Activated naive CD8-positive, alpha-beta T cell treated with anti-CD3 and anti-CD28 coated beads, Interleukin-2, amount 50 U/mL, for 16 hours (primary cell): ENCODE results near the gene GLRX.
A peak's percentile ranks its signal among the peaks of the same experiment; 100 is the strongest.
"Not testable (repeated sequence)": the region's sequence is repeated elsewhere in the genome, so short reads cannot be mapped to it uniquely, and the experiment has no call there.

Experiments used
- DNase-seq: peaks from one replicate; pipeline ENCODE4 v3.0.0-alpha.2; 2020; ENCODE audit warnings: low read depth, low spot score

GLRX gene

DNA sequence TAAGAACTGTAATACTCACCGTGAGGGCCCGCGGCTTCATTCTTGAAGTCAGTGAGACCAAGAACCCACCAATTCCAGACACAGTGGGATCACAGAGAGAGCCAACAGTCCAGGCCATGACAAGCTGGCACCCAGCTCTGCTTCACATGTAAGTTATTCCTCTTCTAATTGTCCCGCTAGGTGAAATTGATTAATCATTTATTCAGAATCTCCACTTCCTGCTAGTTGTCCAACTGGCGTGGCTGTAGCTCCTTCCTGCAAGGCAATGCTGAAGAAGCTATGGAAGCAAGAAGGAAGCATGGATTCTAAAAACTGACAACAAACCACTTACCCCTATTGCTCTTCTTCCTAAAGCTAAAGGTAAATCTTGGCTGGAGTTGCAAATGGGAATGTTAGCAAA, 30.0 kb upstream of the GLRX start:
- no peak for DNase-seq

DNA sequence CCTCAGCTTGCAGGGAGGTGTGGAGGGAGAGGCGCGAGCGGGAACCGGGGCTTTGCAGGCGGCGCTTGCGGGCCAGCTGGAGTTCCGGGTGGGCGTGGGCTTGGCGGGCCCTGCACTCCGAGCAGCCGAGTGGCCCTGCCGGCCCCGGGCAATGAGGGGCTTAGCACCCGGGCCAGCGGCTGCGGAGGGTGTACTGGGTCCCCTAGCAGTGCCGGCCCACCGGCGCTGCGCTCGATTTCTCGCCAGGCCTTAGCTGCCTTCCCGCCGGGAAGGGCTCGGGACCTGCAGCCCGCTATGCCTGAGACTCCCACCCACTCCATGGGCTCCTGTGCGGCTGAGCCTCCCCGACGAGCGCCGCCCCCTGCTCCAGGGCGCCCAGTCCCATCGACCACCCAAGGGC, 28.6 kb upstream of the GLRX start:
- not testable (repeated sequence) for DNase-seq

DNA sequence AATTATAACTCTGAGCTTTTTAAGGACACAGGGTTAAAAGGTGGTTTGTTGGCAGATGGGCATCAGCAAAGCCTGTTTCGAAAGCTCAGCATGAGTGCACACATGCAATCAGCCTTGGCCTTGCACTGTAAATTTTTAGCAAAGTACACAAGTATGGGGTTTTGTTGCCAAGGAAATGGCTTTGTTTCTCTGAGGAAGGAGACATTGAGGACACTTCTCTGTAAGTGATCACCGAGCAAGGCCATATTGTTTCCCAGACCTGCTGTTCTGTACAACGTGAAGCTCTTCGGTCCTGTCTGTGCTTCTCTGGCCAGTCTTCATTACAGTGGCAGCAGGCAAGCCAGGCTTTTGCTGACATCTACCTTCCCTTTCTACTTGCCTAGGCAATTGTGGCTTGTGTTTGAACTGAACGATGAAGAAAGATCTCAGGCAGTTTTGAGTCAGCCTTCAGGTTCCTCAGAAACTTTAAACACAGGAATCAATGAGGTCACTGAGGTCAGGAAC, 27.9 kb upstream of the GLRX start:
- no peak for DNase-seq

DNA sequence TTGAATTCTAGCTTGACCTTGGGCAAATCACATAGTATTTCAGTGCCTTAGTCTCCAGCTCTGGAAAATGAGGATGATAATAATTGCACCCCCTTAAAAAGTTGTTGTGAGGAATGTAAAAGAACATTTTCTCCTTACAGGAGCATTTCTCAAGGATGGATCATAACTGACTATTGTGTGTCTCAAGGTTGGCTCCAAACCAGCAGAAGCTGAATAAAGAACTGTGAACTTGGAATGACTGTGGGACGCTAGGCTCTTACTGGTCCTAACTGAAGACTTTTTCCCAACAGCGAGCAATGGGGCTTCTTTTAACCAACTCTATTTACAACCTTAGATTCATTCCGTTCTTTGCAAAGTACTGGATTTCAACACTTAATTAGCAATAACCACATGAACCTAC, 26.2 kb upstream of the GLRX start:
- DNase-seq = no peak

DNA sequence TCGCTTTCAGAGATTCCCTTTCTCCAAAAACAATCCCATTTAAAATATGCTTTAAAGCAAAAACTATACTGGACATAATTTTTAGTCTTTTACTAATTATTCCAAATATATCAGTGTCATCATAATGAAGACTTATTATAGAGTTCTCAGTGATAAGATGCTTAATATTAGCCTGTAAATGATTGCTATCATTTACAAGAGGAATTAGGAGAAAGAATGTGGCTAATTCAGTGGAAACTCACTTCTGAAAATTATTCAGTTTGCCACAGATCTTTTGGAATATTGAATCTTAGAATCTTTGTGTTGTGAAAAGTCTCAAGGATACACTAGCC, 24.7 kb upstream of the GLRX start:
- no peak for DNase-seq

DNA sequence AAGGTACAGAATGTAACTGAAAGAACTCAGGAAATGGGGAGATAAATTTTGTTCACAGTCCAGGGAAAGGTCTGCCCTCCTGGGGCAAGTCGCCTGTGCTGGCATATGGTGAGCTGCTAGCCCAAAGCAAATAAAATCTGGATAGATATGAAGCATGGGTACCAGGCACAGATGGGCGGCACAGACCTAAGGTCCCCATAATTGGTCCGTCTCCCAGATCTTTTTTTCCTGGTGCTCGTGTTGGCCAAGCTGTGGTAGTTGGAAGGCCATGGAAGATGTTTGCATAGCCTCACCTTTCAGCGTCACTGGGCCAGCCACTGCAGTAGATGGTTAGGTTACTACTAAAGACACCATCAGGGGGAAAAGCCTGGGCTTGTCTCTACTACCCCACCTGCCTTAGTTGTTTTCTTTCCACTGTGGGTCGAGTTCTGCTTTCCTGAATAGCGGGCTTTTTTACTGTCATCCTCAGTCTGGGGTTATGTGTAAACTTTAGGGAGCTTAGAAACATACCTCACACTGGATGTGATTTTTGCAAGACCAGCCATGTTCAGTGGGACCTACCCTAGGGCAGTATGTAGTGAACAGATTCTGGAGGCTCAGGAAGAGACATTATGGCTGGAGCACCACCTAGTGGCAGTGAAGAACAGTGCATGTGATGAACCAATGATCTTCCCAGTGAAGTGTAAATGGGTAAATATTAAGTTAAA, 24.2 kb upstream of the GLRX start:
- peak; percentile 38 for DNase-seq

DNA sequence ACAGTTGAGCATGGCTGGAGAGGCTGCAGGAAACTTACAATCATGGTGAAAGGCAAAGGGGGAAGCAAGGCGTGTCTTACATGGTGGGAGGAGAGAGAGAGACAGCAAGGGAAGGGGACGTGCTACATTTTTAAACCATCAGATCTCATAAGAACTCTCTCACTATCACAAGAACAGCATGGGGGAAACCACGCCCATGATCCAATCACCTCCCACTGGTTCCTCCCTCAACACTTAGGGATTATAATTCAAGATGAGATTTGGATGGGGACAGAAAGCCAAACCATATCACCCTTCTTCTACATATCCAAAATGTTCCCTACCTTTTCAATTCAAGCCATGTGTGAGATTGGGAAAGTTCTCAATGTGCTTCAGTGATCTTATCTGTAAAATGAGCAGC, 22.9 kb upstream of the GLRX start:
- no peak for DNase-seq

DNA sequence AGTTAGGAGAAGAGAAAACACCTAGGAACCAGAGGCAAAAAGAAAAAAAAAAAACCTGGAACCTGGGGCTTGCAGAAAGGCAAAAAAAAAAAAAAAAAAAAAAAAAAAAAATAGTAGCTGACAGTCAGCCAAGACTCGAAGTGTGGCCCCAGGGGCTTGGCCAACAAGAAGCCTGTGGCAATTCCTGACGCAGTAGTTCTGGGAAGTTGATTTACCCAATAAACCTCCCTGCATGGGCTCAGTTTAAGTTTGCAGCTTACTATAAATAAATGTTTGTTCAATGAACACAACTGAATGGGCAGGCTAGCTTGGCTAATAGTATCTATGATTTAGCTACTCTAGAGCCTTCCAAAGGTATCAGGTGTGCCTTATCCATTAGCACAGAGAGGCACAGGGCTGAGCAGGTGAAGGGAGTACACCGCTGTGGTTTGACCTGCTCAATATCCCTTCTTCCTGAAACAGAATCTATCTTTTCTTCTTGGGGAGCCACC, 21.3 kb upstream of the GLRX start:
- DNase-seq = no peak

DNA sequence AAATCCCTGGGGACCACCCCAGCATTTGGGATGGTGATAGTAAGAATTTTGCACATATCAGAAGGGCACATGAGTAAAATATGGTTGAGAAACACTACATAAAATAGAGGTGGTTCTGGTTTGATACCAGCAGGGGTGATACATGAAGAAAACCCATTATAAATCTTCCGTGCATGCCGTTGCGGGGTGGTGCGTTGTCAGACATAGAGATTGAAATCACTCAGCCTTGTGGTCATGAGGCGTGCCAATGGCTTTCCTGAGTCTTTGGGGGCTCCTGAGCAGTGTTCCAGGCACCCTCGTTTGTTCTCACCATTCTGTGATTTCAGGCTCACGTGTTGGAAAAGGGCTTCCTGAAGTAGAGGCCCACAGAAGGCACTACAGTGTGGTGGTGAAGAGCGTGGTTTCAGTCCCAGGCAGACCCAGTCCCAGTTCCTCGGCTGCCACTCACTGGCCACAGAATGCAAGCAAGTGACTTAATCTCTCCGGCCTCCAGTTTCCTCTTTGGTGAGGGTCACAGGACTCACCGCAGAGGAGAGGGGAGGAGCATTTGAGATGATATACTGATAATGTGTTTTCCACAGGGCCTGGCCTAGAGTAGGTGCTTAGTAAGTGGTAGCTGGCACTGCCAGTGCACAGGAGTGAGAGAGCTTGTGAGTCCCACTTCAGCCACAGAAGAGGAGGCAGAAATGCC, 20.5 kb upstream of the GLRX start:
- no peak for DNase-seq

DNA sequence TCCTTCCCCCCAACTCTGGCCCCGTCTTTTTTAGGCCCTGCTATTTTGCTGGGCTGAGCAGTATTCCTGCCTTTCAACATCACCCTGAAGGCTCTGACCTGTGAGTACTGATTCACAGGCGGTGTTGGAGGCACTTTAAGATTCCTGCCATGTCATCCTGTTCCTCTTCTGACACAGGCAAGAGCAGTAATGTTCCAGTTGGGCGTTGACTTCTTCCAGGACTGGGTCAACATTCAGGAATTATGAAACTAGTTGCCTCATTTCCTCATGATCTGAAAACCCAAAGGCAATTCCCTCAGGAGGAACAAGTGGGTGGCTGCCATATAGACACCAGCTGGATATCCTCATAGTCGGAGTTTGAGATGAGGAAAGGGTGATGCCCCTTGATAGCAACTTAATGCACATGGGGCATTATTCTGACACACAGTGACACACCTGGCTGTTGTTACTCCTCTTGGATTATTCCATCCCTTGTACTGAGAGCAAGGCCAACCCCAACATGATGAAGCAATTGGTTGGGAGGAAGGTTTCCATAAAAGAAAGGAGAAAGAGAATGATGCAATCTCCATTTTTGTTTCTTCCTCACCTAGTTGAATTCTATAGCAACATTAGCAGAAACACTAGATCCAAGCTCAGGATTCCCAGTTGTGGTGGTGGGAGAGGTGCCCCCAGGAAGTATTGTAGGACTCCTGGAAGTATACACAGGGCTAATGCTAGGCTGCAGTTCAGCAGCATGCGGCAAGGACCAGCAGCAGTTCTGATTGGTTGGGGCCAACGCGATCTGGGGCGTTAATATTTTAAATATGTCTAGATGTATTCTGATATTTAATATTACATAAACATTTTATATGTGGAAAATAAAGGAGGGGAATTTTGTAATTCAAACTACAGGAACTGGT, 19.6 kb upstream of the GLRX start:
- no peak for DNase-seq

DNA sequence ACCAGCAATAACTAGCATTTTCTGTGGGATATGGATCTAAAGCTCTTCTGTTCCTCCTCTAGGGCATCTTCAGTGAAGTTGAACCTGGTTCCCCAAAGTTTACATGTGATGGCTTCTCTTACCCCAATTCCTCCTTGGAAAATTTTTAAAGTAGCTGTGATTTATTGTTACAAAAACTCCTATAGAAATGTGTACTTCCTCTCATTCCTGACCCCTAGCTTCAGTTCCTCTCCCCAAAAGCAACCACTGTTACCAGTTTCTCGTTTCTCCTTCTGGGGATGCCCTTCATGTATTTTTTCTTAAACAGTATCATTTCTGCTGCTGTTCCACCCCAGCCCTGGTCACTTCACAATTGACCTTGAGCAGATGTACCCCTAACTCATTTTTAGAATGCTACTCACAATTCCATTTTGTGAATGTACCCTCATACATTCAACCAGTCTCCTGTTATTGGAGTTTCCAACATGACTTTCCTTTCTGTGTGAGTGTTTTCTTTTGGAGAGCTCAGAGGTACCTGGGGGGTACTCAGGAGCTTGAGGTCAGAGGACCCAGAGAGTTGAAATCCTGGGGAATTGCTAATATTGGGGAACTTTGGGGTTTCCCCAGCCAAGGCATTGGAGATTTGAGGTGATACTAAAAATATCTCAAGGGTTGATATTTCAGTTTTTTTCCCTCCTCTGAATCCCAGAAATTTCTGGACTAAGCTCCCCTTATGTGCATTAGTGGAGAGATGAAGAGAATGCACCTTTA, 18.6 kb upstream of the GLRX start:
- DNase-seq = no peak

DNA sequence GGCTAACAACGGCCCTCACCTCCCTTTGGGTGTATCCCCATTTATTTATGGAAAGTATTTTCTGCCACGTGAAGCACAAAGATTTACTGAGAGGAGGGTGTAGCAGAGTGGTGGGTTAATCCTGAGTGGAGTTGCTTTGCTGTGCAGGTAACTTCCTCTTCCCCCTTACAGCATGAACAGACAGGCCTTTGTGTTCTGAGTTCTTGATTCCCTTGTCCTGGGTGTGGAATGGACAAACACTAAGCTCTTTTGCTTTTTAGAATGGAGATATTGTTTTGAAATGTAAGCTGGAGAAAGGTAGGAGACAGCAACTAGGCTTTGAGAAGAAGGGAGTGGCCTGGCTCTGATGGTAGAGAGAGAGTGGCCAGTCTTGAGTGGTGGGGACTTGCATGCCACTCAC, 17.1 kb upstream of the GLRX start:
- no peak for DNase-seq

DNA sequence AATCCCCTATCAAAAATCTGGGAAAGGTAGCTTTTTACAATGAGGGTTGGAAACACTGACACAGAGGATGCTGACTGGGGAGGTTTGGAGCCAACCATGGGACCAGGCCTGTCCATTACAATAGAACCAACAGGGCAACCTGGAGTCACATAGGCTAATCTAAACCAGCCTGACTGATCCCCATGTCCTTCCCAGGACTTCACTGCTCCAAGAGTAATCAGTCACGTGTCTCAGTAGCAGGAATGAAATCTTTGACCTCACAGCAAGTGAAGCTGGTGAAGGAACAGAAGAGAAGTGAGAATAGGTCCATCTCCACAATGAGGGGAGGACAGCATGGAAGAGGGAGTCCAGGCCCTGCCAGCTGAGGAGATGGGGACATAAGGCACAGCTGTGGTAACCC, 16.0 kb upstream of the GLRX start:
- no peak for DNase-seq

DNA sequence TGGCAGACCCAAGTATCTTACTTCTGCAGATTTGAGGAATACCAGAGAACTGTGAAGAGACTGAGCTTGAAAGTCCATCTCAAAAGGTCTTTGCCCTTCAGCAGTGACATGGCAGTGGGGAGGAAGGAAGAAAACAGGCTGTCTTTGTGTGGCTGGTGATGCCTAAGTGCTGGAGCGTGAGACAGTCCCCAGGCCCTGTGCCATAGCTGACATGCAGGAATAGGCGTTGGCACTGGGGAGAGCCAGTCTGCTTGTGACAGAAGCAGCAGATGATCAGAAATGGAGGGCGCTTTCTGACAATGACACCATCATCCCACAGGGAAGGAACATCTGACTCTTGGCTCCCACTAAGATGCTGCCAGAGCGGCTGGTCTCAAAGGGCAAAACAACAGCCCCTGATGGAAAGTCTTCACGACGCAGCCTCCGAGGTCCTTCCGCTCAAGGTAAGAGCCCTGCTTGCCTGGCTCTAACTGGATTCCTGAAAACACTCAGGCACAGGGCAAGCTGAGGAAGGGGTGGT, 15.5 kb upstream of the GLRX start:
- DNase-seq = no peak

DNA sequence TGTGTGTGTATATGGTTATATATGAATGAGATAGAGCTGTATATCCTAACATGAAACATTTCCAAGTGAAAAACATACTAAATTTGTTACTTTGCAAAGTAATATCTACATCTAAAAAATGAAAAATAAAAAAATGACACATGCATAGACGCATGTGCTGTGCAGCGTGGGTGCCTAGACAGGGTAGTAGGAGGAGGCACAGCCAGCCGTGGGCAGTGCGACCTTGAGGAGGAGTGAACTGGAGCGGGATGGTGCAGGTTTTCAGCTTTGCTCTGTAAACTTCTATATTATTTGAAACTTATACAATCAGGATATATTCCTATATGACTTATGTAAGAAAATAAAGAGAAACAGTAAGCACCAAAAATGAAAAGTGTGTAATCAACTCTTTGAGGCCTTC, 15.0 kb upstream of the GLRX start:
- no peak for DNase-seq

DNA sequence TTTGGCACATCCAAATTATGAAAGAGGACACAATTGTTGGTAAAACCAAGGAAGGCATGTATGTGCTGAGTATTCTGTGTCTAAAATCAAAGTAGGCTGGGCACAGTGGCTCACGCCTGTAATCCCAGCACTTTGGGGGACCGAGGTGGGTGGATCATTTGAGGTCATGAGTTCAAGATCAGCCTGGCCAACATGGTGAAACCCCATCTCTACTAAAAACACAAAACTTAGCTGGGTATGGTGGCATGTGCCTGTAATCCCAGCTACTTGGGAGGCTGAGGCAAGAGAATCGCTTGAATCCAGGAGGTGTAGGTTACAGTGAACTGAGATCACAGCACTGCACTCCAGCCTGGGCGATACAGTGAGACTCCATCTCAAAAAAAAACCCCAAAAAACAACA, 14.4 kb upstream of the GLRX start:
- DNase-seq = not testable (repeated sequence)

DNA sequence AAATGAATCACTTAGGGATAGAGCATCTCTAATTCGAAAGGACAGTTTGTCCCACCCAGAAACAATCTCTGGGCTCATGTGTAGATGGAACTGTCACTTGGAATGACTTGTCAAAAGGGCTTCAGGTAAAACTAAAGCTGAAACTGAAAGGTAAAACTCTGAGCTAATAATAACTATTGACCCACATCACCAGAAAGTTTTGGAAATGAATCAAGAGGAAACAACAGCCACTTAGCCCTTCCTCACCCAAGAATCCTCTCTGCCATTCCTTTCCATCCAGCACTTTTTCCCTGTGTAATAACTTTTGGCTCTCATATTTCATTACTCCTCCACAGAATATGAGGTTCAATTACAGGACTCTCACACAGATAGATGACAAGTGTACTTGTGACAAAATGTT, 14.0 kb upstream of the GLRX start:
- no peak for DNase-seq

DNA sequence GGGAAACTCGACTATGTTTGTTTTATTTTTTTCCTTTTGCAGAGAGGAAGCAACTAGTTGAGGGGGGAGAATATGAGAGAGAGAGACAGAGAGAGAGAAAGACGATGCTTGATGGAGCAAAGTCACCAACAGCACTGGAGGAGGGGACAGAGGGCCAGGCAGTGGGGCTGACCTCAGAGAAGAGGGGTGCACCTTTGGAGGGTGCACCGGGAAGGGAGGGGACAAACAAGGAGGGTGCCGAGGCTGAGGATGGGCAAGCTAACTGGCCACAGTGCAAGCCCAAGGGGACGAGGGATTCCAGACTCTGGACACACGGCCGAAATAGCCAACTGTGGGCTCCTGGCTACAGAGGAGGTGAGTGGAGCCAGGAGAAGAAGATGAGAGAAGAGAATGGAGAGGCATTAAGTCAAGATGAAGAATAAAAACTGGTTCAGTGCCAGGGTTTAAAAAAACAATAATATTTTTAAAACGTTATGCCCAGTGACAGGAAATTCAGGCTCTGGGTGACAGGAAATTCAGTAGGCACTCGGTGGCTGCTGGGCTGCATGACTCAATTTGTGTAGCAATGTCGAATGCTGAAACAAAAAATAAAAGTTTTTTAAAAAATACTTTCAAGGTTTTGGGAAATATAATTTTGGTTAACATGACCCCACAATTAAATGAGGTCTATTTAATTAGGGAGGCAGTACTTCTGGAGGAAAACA, 13.3 kb upstream of the GLRX start:
- DNase-seq = no peak

DNA sequence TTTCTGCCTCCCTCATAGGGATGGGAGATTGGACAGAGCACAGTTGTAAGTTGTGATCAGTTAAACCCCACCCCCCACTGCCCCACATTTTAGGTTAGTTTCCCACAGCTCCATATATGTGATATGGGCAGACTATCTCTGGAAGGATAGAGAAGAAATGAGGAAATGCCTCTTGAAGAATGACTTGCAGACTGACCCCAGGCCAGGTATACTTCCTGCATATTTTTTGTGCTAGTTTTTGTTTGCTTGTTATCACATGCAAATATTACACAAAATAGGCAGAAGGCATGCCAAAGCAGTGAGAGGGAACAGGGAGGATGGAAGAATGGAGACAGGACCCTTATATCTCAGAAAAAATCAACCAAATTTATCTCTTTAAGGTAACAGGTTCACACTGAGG, 10.1 kb upstream of the GLRX start:
- no peak for DNase-seq

DNA sequence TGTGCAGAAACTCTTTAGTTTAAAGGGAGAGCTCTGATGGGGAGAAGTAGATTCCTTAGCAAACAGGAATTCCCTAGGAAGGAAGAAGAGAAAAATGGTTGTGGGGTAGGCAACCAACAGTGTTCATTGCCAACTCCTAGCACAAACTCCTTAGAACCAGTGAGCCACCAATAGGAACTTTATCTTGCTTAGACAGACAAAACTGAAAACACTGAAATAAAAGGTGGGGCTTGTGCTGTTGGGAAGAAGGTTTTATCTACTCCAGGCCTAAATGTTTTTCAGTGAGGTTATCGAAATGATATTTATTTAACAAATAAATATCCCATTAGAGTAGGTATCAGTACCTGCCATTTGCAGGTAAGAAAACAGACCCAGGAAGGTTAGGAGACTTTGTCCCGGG, 7.7 kb upstream of the GLRX start:
- DNase-seq = no peak

DNA sequence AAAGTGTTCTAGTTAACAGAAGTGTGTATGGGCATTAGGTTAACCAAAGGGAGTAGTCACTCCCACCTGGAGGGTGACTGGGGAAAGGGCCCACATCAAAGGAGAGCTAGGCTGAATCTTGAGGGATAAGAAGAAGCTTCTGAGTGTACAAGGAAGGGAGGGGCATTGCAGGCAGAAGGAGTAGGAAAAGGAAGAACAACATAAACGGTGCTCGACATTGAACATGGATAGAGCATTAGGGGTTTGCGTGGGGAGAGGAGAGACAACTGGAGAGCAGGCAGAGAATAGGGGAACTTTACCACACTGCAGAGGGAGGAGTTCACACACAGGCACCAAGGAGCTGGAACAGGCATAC, 5.3 kb upstream of the GLRX start:
- no peak for DNase-seq
